HepG2 (cell line): ENCODE results near the gene CMIP. TPM values are rescaled to one million over a fixed set of nuclear protein-coding genes. Genes with fewer than 3 reads are reported as not detected.

Experiments
- AGO1 ChIP-seq: fragments of 200-400 bp; formaldehyde crosslinking; IDR thresholded peaks from 2 replicates; pipeline ENCODE4 v1.6.1; 2017; ENCODE audit warnings: mild to moderate bottlenecking, low read depth, low read length, moderate library complexity; ENCODE audit not compliant: poor library complexity, severe bottlenecking
- CERS6 ChIP-seq: sonication (generic); formaldehyde crosslinking; IDR thresholded peaks from 2 replicates; pipeline ENCODE4 v1.5.0; 2020; ENCODE audit warnings: missing genetic modification reagents
- DMAP1 ChIP-seq: IDR thresholded peaks from 2 replicates; pipeline ENCODE4 v1.6.1; 2016
- E2F1 ChIP-seq: sonication (generic); formaldehyde crosslinking; IDR thresholded peaks from 2 replicates; pipeline ENCODE4 v1.5.0; 2020; ENCODE audit warnings: missing genetic modification reagents
- E2F5 ChIP-seq: sonication (generic); formaldehyde crosslinking; conservative IDR thresholded peaks from 2 replicates; pipeline ENCODE4 v1.4.0; 2020; ENCODE audit warnings: missing genetic modification reagents
- FOXK2 ChIP-seq: fragments of 450-650 bp; IDR thresholded peaks from 2 replicates; pipeline ENCODE4 v1.6.1; 2016
- GATAD1 ChIP-seq: IDR thresholded peaks from 2 replicates; pipeline ENCODE4 v1.6.1; 2016; ENCODE audit warnings: missing genetic modification reagents, missing compliant biosample characterization
- HNF4G ChIP-seq, 2 experiments: sonication (generic) in 1 of 2; formaldehyde crosslinking in 1 of 2; IDR thresholded peaks; 2 replicates each; pipeline versions ENCODE4 v1.4.0 to v1.6.1; 2011 to 2020; ENCODE audit warnings: borderline replicate concordance in 2 of 2, low read depth in 2 of 2, mild to moderate bottlenecking in 2 of 2, low read length in 1 of 2, missing genetic modification reagents in 1 of 2, moderate library complexity in 1 of 2
- IKZF1 ChIP-seq: fragments of 450-650 bp; IDR thresholded peaks from 2 replicates; pipeline ENCODE4 v1.7.1; 2016
- KDM2A ChIP-seq: sonication (generic); formaldehyde crosslinking; IDR thresholded peaks from 2 replicates; pipeline ENCODE4 v1.4.0; 2020; ENCODE audit warnings: low read depth, missing genetic modification reagents, borderline replicate concordance
- RFX3 ChIP-seq: IDR thresholded peaks from 2 replicates; pipeline ENCODE4 v1.6.1; 2016; ENCODE audit warnings: missing biosample characterization, missing genetic modification reagents
- SMARCE1 ChIP-seq: fragments of 450-650 bp; IDR thresholded peaks from 2 replicates; pipeline ENCODE4 v1.6.1; 2017; ENCODE audit warnings: borderline replicate concordance
- SYNCRIP ChIP-seq: fragments of 200-400 bp; formaldehyde crosslinking; IDR thresholded peaks from 2 replicates; pipeline ENCODE4 v1.6.1; 2018; ENCODE audit warnings: mild to moderate bottlenecking, low read depth, low read length; ENCODE audit not compliant: insufficient read depth
- TERF1 ChIP-seq: sonication (generic); formaldehyde crosslinking; IDR thresholded peaks from 2 replicates; pipeline ENCODE4 v1.8.0; 2022; ENCODE audit warnings: mild to moderate bottlenecking, missing genetic modification reagents, moderate library complexity
- ZC3H13 ChIP-seq: sonication (generic); formaldehyde crosslinking; IDR thresholded peaks from 2 replicates; pipeline ENCODE4 v1.8.1; 2023; ENCODE audit warnings: mild to moderate bottlenecking, missing genetic modification reagents, moderate library complexity
- ZFX ChIP-seq: sonication (generic); formaldehyde crosslinking; IDR thresholded peaks from 2 replicates; pipeline ENCODE4 v1.4.0; 2020; ENCODE audit warnings: mild to moderate bottlenecking, low read depth, missing genetic modification reagents, moderate library complexity
- ZNF138 ChIP-seq: sonication (generic); formaldehyde crosslinking; IDR thresholded peaks from 2 replicates; pipeline ENCODE4 v1.5.0; 2020; ENCODE audit warnings: mild to moderate bottlenecking, low read depth, missing genetic modification reagents
- ZNF264 ChIP-seq: sonication (generic); formaldehyde crosslinking; IDR thresholded peaks from 2 replicates; pipeline ENCODE4 v1.4.0; 2020; ENCODE audit warnings: missing genetic modification reagents
- ZNF644 ChIP-seq: IDR thresholded peaks from 2 replicates; pipeline ENCODE4 v1.6.1; 2016; ENCODE audit warnings: low read depth
- ZNF773 ChIP-seq: sonication (generic); formaldehyde crosslinking; IDR thresholded peaks from 2 replicates; pipeline ENCODE4 v1.4.0; 2020; ENCODE audit warnings: missing genetic modification reagents, borderline replicate concordance
- ZSCAN9 ChIP-seq: IDR thresholded peaks from 2 replicates; pipeline ENCODE4 v1.6.1; 2016; ENCODE audit warnings: borderline replicate concordance
- polyA plus RNA-seq, 8 experiments: library from polyadenylated mRNA; depleted of rRNA in 3 of 8; stranded (reverse) in 7 of 8; unstranded in 1 of 8; fragments of >200 nt; fragmentation: Illumina TruSeq in 4 of 8; extraction: Trizol in 4 of 8; gene quantifications; 2 replicates each; pipeline versions ENCODE4 v1.2.1 to v1.2.3, GENCODE V29; 2011 to 2016; ENCODE audit warnings: low read depth in 4 of 8, missing spikeins in 1 of 8, mixed read lengths in 1 of 8; ENCODE audit not compliant: insufficient read depth in 1 of 8
- total RNA-seq, 5 experiments: library from RNA; depleted of rRNA; stranded (reverse); fragments of >200 nt; fragmentation: Illumina TruSeq; extraction: Trizol; gene quantifications; 2 replicates each; pipeline ENCODE4 v1.2.3, GENCODE V29; 2016; ENCODE audit warnings: low read depth in 1 of 5
- TF ChIP-seq, protein P1 (sequence below): sonication (generic); formaldehyde crosslinking; IDR thresholded peaks from 2 replicates; pipeline ENCODE4 v1.8.0; 2022; ENCODE audit warnings: missing genetic modification reagents, mild to moderate bottlenecking, moderate library complexity, borderline replicate concordance

The CMIP gene
- total and polyA plus RNA-seq, 2 of the 13 experiments (the other 11 are each of a cell fraction or from before 2014, with no cell fraction given) = 10.9 to 18.1 TPM

GRCh38 chr16:81542609-81543570, 98.3 kb downstream of the CMIP start (continued):
- TF ChIP-seq GATAD1 (peak; percentile 57; the same call in 1 of the 2 replicates), IKZF1 (no peak), ZSCAN9 (CRISPR knock-in tag) (peak; percentile 29; the same call in 1 of the 2 replicates), CERS6 (no peak), ZNF644 (no peak), SYNCRIP (no peak), ZNF264 (CRISPR knock-in tag) (0 out of 2 replicates have a peak, but pooled peaks have one; percentile 46), ZNF138 (0 out of 2 replicates have a peak, but pooled peaks have one; percentile 64), HNF4G (IDR thresholded peaks at IDR 0.05; ENCODE audit: borderline replicate concordance, low read depth, low read length) (peak; percentile 43; the same call in 1 of the 2 replicates), HNF4G (CRISPR knock-in tag; IDR thresholded peaks at IDR 0.05; ENCODE audit: borderline replicate concordance, low read depth) (peak; percentile 63; the same call in 1 of the 2 replicates), DMAP1 (CRISPR knock-in tag) (peak; percentile 56; the same call in 1 of the 2 replicates), ZC3H13 (CRISPR knock-in tag) (no peak), KDM2A (CRISPR knock-in tag) (no peak), TERF1 (no peak), ZFX (CRISPR knock-in tag) (peak; percentile 88), AGO1 (peak; percentile 61), RFX3 (CRISPR knock-in tag) (no peak), E2F5 (CRISPR knock-in tag) (no peak), ZNF773 (CRISPR knock-in tag) (no peak), E2F1 (no peak), FOXK2 (no peak), SMARCE1 (no peak)
- TF ChIP-seq, protein P1, sequence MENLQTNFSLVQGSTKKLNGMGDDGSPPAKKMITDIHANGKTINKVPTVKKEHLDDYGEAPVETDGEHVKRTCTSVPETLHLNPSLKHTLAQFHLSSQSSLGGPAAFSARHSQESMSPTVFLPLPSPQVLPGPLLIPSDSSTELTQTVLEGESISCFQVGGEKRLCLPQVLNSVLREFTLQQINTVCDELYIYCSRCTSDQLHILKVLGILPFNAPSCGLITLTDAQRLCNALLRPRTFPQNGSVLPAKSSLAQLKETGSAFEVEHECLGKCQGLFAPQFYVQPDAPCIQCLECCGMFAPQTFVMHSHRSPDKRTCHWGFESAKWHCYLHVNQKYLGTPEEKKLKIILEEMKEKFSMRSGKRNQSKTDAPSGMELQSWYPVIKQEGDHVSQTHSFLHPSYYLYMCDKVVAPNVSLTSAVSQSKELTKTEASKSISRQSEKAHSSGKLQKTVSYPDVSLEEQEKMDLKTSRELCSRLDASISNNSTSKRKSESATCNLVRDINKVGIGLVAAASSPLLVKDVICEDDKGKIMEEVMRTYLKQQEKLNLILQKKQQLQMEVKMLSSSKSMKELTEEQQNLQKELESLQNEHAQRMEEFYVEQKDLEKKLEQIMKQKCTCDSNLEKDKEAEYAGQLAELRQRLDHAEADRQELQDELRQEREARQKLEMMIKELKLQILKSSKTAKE (CRISPR knock-in tag) = peak; percentile 88
